Astrocyte of the hippocampus (primary cell): ENCODE results near the gene HLF.

Experiments
- DNase-seq: peaks from one replicate; pipeline ENCODE4 v3.0.0; 2011; ENCODE audit warnings: low read depth, low spot score

HLF gene

GRCh38 chr17:55274355-55275255, 9.8 kb downstream of the HLF start:
- no peak for DNase-seq

GRCh38 chr17:55275894-55276804, 11.4 kb downstream of the HLF start:
- DNase-seq = no peak

DNA sequence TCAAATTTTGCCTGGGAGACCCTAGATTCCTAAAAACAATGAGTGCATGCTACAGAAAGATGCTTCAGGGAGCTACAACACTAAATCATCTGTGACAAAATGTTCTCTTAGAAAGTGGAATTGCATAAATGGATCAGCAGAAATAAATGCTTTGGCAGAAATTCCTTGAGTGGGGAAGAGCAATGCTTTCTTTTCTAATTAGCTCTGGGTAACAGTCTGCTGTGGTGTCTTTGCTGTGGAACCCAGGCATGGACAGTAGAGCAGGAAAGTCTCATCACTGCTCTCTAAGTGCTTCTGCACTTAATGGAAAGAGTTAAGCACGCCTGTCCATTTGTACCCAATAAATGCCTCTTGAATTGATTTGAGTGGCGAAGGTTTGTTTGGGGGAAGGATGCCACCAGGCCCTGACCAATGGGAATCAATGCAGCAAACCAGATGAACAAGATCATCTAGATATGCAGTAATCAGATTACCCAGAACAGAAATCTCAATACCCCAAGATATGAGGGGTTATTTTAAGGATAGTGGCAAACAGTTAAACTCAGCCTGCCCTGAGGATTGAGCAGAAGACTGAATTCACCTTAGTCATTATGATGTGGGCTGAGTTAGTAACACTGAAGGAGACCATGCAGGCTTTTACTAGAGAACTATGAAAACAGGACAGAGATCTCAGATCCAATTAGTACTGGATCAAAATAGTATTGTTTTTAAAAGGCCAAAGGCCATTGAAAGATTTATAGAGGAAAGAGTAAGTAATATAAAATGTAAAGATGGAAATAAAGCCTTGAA, 13.6 kb downstream of the HLF start:
- no peak for DNase-seq

DNA sequence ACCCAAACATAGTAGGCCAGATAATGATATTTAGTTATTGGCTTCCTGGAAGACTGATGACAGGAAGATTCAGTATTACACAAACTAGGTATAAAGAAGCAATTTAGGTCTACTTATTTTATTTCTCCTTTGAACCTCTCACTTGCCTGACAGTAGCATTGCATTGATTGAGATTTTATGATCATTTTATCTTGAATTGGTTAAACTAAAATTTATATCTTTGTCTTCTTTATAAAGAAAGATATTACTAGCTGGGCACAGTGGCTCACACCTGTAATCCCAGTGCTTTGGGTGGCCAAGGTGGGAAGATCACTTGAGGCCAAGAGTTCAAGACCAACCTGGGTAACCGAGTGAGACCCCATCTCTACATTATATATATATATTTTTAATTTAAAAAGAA, 14.4 kb downstream of the HLF start:
- no peak for DNase-seq

DNA sequence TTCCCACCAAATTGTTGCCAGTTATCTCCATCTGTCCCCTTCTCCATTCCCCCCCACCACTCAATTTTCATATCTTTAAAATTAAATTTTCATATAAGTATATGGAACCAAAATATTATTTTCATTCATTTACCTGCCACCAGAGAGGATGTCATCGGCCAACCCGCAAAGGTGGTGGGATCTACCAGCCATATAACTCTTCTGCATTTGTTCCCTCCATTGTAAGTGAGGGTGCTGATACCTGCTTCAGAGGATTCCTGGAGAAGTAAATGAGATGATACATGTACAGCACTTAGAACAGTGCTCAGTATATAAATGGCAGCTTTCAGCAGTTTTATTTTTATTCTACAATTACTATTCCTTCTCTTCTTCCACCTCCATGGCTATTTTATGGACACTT, 15.0 kb downstream of the HLF start:
- DNase-seq = no peak

GRCh38 chr17:55280212-55280611, 15.5 kb downstream of the HLF start:
- no peak for DNase-seq

DNA sequence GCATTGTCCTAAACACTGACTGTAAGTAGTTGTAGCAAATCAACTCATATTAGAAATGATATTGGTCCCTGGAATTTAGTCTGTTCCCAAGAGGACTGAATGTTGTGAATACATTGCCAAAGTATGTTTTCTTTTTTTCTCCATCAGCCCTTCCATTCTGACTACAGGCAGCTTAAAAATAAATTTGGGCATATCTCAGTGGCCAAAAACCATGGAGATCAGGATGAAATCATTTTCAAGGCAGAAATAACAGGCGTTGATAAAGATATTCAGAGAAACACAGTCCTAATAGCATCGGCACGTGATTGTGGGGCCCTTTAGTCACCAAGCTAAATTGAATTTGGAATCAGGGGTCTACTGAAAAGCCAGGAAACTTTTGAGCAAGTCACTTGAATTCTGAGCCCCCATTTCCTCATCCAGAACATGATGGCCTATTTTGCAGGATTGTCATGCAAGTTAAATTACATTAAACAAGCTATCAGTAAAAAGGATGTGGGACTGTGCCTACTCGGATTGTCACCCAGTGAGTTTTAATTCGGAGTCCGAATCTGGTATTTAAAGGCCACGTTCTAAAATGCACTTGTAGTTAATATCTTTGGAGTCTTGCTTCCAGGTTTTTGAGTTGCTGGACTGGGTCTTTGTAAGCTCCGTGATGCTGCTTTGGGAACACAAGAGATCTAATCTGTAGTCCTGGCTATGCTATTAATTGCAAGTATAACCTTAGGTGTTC, 17.1 kb downstream of the HLF start:
- DNase-seq = no peak

- DNase-seq = no peak
These were observed 17.6 kb downstream of the HLF start for GRCh38 chr17:55282379-55282702.

- no peak for DNase-seq
These were observed 18.0 kb downstream of the HLF start for GRCh38 chr17:55282741-55283140.

DNA sequence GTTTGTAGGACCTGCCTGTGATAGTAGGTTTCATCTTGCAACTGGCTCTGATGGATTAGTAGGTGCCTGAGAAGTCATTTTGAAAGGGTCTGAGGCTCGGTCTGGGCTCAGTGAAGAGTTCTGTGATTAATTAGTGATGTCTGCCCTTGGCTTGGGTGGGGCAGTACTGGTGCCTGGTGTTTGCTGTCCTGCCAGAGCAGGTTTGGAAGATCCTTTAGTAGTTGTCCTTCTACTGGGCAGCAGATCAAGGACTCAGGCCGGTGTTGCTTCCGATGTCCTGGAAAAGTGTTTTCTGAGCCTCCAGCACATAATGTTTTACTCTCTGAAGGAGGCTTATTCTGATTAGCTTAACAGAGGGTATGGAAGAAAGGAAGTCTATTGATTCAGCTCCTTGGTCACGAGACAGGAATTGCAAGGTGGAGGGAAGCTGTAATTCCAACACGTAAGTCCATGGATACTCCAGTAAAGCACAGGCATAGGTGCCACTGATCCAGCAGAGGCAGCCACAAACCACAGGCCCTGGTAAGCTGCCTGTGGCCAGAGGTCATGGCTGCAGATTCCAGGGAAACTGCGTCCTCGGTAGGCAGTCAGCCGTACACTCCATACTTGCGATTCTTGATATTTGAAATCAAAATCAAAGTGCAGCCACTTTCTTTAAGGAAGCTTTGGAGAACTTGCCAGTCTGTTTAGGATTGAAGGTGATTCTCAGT, 18.7 kb downstream of the HLF start:
- peak; percentile 40 for DNase-seq

DNA sequence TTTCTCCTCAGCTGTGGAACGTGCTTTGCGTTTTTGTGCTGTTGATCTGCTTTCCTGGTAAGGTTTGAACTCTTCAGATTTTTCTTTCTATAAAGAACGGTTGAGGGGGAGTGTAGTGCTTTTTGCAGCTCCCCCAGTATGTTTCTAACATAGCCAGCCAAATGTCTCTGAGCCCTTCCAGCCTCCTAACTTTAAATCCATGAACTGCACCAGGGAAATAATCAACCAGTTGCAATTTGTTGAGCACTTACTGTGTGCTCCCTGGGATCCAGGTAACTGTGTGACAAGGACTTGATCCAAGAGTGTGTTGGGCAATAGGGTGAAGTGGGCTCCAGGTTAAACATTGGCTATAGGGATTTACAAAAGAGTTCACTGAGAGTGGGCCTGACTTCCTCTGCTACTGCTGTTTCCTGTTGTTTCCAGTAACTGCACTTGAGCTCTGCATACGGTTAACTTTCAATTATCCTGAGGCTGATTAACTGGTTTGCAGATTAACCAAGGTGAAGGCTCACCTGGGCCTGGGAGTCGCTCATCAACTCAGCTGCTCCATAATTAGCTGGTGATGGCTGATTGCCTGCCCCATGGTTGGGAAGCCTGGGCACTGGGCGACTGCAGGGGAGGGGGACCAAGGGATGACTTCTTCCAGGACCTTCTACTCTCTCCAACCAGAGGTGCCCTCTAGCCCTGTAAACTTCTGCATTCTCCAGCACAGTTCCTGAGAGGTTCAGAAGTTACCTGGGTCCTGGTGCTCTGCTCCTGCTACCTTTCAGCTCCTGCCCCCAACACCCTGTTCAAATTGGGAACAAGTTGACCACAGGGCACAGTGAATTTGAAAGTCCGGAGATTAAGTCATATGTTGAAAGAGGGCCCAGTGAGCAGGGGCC, 19.5 kb downstream of the HLF start:
- no peak for DNase-seq

DNA sequence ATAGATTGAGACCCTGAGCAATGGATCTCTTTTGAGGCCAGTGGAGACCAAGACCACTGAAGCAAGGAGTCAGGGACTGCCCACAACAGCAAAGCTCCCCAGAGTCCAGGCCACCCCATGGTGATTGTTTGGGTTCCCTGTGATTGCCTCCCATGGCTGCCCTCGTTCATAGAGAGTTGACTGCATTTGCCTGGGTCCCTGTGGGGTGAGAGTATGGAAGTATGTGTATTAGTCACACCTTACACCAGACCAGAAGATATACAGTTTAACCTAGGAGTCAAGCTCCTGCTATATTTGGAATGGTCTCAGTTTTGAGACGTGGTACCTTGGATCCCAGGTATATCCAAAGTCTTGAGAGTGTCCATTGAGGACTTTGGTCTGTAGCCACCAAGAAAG, 20.2 kb downstream of the HLF start:
- DNase-seq = no peak

DNA sequence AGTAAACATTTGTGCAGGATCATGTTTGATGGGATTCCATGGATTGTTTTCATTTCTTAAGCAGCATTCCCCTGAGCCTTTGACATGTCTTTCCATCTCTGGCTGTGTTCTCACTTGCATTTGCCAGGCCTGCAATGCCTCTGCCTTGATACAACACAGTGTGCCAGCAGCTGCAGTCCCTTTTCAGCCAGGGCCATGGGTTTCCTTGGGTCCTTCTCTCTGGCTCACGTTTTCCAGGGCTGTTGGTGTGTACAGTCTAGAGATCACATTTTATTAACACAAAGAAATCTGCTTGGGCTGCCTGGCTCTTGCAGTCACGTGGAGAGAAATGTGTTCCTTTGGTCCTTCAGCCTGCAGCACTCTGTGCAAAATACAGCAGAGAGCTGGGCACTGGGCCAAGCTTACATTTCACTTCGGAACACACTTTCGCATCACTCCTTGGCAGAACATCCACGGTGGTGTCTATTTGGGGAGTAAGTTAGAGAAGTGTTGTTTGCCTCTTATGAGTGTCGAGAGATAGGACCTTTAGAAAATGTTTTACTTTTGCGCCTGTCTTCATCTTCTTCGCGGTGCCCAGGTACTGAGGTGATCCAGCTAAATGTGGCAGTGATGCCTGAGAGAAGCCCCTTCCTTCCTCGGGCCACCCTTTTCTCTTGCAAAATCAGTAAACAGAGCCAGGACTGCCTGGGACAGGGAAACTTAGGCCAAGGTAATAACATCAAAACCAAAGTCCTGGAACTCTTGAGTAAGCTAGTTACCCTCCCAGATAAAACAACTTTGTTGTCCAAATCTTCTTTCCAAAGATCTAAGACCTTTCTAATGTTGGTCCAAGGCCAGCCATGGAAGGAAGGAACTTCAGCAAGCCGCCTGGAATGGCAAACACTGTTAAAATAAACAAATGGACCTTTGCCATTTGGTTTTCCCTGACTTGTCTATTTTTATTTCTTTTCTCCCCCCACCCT, 20.9 kb downstream of the HLF start:
- DNase-seq = peak; percentile 84

DNA sequence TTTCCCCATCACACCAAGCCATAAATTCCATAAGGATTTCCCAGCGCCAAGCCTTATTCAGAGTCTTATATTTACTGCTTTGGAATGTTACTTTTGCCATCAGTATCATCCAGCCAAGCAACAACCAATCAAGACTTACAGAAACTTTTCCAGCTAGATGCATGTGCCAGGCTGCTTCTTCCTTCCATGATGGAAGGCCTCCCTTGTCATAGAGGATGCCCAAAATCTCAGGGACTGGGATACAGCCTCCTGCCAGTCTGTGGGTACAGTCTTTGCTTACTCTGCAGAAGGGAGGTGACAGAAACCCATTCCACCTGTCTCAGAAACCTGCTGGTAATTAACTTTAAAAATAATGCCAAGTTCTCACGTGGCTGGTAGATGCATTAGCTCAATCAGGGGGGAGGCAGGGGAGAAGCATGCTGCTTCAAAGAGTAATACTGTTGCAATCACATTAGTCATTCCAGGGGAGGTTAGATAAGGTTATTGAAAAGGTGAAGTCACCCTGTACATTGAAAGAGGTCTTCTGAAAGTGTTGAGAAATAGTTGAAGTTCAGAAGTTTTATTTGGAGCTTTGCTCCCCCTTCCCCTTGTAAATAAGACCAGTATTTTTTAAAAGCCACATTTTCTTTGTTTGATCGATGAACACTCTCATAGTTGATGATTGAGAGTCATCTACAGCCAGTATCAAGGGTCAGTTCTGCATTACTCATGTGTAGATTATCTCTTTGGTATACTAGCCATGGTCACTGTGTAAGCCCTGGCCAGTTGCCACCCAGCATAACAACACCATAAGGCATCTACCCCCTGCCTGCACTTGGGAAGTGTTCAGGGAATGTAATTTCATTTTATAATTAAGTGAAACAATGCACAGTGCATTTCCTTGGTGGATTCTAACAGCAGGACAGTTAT, 22.2 kb downstream of the HLF start:
- peak; percentile 45 for DNase-seq

DNA sequence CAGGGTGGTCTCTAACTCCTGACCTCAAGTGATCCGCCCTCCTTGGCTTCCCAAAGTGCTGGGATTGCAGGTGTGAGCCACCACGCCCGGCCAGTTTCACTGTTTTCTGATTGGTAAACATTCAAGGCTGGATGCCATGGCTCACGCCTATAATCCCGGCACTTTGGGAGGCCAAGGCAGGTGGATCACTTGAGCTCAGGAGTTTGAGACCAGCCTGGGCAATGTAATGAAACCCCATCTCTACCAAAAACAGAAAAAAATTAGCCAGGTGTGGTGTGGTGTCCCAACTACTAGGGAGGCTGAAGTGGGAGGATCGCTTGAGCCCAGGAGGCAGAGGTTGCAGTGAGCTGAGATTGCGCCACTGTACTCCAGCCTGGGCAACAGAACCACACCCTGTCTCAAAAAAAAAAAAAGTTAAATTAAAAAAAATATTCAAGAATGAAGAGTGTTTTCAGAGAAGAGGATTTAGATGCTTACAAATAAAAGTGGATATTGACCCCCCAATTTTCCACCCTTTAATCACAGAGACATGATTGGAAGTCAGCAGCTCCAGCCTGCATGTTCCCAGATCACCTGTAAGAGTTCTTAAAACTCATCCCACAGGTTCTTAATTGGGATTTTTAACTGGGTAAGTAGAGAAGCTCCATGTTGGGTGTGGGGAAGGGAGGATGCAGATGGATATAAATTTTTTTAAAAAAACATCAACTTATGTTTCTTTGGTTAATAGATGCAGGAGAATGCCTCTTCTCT, 23.8 kb downstream of the HLF start:
- DNase-seq = no peak

- DNase-seq = no peak
These were observed 24.3 kb downstream of the HLF start for GRCh38 chr17:55289106-55289446.

GRCh38 chr17:55289978-55290377, 25.2 kb downstream of the HLF start:
- no peak for DNase-seq
